Activated CD4-positive, alpha-beta T cell treated with anti-CD3 and anti-CD28 coated beads, Interleukin-2, Interleukin-4, amounts not matched to agents 100 ng/mL and 50 ng/mL, durations not matched to agents 16 hours and 8 hours (primary cell): ENCODE results near the gene P3H2.

Experiments
- DNase-seq: peaks from one replicate; pipeline ENCODE4 v3.0.0-alpha.2; 2020; ENCODE audit warnings: low spot score

The P3H2 gene

DNA sequence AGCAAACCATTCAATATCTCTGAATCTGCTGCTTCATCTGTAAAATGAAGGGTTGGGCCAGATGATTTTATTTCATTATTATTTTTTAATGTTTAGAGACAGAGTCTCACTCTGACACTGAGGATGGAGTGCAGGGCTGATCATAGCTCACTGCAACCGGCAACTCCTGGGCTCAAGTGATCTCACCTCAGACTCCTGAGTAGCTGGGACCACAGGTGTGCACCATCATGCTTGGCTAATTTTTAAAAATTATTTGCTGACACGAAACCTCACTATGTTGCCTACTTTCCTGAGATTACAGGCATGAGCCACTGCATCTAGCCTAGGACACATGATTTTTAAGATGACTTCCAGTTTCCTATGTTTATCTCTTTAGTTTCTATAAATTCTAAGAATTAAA, 105.8 kb downstream of the P3H2 start:
- DNase-seq: no peak

DNA sequence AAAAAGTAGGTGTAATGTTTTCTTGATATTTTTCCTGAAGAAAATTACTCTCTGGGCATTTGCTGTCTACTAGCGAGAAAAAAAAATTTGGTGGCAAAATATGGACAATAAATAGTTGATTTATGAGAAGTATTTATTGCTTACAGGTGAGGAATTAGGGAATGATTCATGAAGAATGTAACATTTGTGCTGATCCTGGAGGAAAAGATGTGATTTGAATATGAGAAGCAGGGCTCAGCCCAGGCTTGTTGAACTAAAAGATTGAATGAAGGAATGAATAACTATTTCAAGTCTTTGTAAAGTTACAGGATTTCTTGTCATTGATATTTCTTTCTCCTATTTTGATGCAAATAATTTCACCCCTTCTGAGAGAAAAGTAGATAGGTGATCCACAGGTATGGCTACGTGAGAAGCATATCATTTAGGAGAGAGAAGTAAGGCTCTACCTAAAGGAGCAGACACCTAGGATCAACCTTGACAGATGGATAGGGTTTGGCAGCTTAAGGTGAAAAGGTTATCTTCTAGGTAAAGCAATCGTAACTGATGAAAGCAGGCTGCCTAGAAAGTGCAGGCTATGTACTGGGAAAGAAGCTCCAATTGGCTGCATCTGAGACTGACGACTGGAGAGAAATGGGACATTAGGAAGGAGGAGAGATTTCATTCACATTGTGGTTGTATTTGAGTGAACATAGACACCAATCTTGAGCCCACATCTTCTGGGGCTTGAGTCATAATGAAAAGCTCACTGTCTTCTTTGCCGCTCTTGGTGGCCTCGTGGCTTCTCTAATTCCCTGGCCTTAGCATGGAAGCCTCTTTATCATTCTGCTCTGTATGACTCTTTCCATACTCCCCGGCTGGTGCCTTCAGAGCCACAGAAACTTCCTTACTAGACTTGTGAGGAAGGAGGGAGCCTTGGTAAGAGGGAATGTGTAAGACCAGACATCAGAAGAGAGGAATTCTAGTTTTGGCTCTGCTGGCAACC, 106.5 kb downstream of the P3H2 start:
- no peak for DNase-seq

DNA sequence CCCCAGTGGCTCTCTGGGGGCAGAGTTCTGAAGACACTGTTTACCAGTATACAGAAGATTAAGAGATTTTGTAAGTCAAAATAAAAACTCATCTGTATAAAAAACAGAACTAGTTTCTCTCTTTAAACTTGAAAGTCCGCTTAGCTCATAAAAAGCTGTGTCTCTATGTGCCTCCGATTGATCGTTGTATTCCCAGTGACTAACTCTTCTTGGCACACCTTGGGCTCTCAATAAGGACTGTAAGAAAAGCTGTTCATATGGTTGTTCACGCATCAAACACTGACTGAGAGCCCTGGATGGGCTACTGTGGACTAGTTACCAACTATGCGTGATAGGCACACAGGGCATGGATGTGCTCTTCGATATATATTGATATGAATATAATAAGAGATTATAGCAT, 107.9 kb downstream of the P3H2 start:
- DNase-seq: no peak

DNA sequence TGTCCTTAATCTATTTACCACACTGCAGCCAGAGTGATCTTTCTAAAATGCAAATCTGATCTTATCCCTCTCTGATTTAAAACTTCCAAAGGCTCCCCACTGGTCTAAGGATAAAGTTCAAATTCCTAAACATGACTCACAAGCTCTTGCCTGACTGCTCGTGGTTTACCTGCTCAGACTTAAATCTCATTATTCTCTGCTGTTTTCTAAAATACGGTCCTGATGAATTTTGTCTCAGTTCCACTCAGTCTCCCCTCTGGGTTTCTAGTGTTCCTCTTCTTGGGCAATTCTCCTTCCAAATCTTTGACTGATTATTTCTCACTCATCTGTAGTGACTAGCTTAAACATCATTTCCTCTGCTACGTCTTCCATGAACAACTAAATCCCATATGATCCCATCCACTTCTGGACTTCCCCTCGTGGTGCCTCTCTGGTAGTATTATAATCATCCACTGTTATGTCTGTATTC, 108.3 kb downstream of the P3H2 start:
- no peak for DNase-seq

DNA sequence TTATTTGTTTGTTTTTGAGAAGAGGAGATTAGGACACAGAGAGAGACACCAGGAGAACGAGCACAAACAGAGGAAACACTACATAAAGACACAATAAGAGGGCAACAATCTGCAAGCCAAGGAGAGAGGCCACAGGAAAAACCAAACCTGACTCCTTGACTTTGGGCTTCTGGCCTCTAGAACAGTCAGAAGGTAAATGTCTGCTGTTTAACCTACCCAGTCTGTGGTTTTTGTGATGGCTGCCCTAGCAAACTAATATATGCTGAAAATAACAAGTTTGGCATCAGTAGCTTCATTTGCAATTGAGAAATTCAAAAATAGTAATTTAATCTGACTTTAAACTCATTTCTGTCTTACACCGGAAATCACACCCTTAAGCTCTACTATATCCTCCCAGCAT, 110.2 kb downstream of the P3H2 start:
- DNase-seq: no peak

DNA sequence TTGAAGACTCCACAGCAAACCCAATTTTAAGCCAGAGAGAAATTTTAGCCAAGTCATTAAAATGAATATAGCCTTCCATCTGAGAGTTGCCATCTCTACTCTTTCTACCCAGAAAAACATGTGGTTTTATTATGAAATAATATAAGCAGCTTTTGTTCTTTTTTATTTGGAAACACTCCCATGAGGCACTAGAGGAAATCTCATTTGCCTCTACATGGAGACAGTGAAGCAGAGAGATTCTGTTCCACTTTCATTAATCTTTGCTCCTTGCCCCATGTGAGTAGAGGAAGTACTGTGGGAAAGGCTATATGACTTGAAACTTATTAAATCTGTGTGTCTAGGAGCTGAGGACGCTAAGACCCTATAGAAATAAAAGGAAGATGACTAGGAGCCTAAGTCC, 111.1 kb downstream of the P3H2 start:
- no peak for DNase-seq

DNA sequence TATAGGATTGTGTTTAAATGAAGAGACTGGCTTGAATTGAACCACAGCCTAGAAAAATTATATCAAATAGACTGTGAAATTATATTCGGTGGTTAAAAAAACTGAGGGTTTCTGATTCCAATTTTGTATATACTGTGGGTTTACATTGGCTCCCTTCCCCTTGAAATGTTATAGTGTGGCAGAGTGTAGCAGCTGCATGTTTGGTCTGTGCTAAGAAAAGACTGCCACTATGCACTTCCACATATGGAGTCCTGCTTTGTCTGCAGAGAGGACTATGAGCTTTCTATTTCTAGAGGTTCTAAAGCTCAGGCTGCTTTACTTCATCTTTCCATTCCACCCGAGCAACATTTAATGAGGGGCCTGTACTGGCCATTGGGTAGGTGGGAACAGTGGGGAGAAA, 112.3 kb downstream of the P3H2 start:
- no peak for DNase-seq

DNA sequence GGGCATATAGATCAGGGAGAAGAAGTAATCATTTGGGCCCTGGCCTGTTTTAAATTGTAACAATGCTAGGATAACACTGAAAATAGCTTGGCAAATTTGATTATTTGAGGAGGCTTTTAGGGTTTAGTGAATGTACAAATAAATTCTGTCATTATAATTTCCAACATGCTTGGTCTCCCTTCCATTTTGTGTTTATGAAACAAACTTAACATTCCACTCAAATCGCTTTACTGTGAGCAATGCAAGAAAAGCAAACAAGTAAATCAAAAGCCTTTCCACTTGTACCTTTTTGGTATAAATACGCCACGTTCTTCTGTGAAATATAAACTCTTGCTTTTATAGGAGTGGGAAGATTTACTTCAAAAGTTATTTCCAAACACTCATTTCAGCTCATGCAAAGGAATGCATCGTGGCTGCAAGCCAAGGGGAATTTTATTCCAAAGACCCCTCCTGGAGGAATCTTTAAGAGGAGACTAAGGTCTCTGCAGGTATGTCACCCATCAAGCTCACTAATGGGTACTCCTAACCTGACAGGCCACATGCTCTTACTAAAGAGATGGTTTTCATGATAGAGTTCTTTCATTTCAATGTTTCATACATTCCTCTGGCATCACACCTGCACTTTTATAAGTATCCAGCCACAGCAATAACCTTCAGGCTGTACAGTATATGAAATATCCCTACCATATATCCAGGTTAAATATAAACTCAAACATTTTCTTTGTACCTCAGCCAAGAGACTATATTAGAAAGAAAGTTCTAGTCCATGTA, 115.2 kb downstream of the P3H2 start:
- no peak for DNase-seq

DNA sequence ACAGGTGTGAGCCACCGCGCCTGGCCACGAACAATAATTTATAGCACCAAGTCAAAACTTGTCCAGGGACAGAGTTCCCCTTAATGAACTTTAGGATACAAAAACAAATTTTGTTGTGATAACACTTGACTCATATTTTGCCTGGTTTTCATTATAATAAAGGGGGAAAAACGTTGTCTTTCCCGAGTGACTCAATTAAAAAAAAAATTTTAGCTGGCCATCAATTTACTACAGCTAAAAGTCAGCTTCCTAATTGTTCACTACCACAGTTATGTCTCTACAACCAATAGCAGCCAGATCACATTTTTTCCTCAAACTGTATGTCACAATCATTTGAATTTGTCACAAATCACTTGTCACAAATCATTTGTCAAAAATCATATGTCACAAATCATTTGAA, 116.0 kb downstream of the P3H2 start:
- no peak for DNase-seq

DNA sequence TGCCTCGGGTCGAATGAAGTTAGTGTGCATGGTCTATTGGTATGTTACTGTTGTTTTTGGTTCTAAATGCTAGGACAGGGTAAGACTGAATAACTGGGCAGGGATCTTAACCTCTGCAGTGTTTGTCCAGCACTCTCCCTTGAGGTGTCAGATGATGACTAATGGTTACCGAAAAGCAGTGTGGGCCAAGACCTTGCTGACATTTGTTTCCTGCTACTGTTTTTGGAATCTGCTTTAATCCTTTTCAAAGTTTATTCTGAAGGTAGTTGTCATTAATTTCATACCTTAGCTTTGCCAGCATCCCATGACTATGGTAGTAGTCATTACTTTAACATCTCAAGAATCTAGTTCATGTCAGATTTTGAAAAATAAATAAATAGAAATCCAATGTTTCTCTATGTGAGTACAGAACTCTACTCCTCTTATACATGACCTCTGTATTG, 117.0 kb downstream of the P3H2 start:
- no peak for DNase-seq

DNA sequence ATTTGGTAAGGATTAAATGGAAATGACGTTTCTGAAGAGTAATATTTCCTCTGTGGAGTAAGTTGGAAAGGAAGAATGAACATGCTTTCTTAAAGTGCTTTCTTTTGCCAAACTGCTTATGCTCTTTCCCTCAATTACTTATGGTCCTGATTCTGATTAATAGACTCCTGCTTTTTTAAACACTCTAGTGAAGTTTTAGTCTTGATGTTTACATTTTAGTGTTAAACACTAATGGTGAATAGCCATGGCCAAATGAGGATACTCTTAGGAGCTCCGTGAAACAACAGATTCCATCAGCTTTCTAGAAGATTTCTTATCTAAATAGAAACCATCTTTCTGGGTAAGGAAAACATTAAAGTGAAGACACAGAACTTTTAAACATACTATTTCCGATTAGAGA, 117.6 kb downstream of the P3H2 start:
- DNase-seq: no peak

DNA sequence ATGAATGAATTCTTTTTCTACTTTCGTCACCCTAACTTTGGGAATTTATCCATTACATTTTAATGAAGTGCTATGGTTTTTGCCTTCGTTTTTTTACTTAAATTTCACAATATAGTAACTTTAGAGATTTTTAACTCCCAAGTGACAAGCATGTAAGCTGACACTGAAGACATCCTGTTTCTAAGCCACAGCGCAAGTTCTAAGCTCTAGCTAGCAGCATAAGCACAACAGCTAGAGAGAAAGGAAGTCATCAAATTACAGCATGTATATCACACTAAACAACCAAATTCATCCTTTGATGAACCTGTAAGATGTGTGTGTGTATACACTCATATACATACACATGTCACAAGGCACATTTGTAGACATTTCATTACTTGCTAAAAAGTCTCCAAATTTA, 119.3 kb downstream of the P3H2 start:
- no peak for DNase-seq

DNA sequence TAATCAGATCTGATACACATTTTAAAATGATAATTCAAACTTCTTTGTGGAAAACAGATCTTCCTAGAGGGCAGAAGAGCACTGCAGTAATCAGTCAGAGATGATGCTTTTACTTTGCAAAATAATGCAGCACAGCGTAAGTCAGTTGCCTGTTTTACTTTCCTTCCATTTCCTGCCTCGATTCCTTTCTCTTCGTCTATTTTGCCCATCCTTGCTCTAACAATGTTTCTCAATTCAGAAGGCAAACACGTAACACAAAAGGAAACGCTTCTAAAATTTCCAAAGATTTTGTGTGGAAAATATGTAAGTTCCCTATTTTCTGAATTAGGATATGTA, 119.9 kb downstream of the P3H2 start:
- DNase-seq: no peak

DNA sequence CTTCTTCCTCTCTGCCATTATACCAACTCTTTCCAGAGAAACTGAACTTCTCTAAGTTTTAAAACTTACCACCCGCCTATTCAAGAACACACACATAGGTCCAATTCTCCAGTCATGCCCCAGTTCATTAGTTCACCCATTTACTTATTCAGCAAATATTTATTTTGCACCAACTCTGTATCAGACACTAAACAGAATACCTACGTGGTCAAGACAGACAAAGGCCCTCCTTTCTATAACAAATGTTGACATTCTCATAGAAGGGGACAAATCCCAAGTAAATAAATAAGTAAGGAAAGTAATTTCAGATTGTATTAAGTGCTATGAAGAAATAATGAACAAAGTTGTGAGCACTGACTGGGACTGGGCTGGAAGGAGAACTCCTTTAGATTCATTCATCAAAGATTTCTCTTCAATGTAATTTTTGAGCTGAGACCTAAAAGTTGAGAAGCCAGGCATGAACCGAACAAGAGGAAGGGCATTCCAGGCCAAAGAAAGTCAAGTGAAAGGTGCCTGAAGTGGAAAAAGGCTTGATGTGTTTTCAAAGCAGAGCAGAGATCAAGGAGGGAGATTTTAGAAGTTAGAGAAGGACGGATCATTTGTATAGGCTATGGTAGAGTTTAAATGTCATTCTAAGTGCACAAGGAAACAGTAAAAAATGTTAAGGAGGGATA, 120.4 kb downstream of the P3H2 start:
- no peak for DNase-seq

DNA sequence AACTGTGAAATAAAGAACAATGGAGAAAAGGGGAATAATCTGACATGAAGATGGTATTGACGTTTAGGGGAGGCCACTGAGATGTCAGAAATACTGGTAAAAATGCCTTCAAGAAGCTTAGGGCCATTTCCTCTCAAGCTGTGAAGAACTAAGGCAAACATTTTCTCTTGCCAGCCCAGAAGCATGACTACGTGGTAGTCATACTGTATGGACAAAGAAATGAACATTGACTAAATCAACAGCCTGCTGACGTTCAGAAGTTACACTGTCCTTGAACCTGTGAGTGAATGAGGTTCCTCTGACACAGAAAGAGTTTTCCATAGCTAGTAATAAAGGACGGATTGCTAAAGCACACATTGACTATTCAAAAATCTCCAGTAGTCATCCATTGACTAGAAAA, 121.0 kb downstream of the P3H2 start:
- no peak for DNase-seq

DNA sequence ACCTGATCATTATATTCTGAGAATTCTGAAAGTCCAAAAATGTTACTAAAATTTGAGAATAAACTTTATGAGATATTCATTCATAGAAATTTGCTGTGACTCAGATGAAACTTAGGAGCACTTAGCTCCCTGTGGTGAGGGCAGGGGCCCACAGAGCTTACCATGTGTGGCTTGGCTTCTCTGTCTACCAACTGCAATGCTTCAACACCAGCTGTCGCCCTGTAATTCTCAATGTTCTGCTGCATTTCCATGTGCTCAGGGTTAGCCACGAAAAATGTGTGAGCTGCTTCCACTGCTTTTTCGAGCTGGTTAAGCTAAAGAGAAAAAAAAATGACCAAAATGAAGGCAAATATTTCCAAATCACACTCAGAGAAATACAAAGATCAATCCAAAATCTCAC, 125.6 kb downstream of the P3H2 start:
- no peak for DNase-seq

DNA sequence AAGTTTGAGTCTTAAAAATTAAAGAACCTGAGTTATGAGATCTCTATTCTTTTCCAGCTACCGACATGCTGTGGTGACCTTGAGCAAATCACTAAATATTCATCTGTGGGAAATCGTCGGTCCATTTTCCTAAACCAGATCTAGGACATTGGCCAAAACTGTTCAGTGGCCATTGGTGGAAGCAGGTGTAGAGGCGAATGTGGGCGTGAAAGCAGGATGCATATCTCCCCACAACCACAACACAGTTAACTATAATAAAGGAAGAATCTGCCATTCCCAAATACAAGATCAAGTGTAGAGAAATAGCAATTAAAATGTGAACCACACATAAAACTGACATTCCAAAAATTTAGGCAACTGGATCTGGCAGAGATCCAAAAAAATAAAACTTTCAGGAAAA, 129.9 kb downstream of the P3H2 start:
- DNase-seq: no peak

DNA sequence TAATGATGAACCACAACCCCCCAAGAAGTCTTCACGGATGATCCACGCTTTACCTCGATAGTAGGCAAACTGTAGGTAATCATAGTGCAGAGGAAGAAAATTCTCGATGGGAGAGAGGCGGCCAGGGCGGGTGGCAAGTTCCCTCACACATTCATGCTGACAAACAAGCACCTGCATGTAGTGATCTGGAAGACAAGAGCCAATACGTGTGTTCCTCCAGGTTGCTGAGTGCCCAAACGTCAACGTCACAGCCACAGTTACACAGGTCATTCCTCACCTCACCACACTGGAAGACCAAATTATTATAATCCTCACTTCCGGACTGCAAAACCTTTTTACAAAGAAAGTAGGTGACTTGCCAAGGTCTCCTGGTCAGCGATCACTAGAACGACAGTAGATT, 131.8 kb downstream of the P3H2 start:
- DNase-seq: no peak

DNA sequence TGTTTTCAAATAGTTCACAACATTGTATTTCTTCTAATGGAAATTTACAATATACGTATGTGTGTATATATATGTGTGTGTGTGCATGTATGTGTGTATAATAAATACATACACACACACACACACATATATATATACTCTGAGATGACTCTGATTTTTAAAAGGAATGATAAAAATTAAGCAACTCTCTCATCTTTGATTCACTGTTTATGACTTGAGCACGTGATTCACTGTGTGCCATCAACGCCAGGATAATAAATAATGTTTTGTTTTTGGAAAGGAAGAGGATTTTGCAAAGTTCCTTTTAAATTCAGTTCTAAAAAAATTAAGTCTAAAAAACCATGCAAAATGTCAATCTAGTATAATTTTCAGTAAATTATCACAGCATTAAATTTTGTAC, 132.4 kb downstream of the P3H2 start:
- no peak for DNase-seq

DNA sequence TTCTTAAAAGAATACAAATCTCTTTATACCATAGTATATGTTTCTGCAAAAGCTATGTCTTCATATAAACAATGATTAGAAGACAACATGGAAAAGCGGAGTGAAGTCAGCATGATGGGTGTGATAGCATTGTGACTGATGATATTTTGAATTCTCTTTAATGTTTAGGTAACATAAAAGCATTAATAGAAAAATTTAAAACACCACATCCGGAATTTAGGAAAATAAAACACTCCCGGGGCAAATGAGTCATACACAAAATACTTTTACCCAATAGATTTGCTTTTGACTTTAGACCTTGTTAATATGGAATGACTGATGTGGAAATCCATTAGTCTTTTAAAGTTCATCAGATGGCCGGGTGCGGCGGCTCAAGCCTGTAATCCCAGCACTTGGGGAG, 134.7 kb downstream of the P3H2 start:
- DNase-seq: no peak

DNA sequence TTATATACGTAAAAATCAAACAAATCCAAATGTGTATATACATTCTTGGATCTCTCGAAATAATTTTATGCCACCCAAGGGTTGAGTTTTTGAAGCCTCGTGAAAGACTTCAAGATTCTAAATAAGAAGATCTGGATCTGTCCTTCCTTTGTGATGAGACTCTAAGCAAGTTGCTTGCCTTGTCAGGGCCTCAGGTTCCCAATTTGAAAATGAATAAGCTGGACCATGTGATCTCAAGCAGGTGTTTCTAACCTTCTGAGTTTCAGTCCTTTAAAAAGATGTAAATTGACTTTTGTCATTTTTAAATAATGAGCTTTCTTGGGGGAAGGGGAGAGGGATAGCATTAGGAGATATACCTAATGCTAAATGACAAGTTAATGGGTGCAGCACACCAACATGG, 137.1 kb downstream of the P3H2 start:
- no peak for DNase-seq

DNA sequence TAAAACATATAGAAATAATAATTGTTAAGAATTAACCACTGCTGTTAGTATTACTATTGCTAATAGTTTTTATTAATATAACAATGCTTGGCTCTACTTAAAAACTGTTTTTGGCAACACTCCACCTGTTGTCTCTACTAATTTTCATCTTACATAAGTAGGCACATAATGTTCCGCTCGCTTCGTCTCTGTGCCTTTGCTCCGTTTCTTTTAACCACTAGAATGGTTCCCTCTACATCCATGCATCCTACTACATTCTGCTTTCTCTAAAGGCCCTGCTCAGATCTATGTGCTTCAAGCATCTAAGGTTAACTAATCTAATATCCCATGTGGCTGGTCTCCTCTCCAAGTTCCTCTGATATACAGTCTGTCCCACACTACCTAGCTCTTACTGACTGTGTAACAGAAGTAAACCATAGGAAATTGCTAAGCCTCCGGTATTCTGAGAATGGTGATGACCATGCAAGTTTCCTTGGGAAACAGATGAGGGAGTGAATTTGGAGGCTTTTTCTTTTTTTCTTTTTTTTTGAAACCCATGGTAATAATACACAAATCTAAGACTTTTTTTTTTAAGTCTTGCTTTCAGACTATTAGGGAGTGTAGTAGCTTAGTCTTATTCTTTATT, 138.3 kb downstream of the P3H2 start:
- DNase-seq: no peak
